Activated T-helper 1 cell treated with anti-CD3 and anti-CD28 coated beads, Interleukin-12 subunit alpha, Interleukin-12 subunit beta, Interleukin-2, Interleukin-4 antibody, amounts not matched to agents 30 ng/mL and 10 ng/mL and 1 ng/mL, durations not matched to agents 14 hours and 24 hours and 36 hours (primary cell): ENCODE measurements around the gene ABHD1. TPM values are rescaled to one million over a fixed set of nuclear protein-coding genes. Genes with fewer than 3 reads are reported as not detected.
A peak's percentile ranks its signal among the peaks of the same experiment; 100 is the strongest.

ENCODE experiments used
- DNase-seq: peaks from one replicate; pipeline ENCODE4 v3.0.0; 2021; ENCODE audit warnings: low spot score
- H3K27ac Mint-ChIP-seq: one replicate; pipeline ENCODE4 v1.8.0; 2021; ENCODE audit warnings: mild to moderate bottlenecking, mixed read lengths
- H3K27me3 Mint-ChIP-seq: one replicate; pipeline ENCODE4 v1.8.0; 2022; ENCODE audit warnings: mild to moderate bottlenecking, moderate library complexity, mixed read lengths; ENCODE audit not compliant: insufficient read depth
- H3K36me3 Mint-ChIP-seq: one replicate; pipeline ENCODE4 v1.8.0; 2021; ENCODE audit warnings: low read depth, mixed read lengths
- H3K4me1 Mint-ChIP-seq: one replicate; pipeline ENCODE4 v1.8.0; 2021; ENCODE audit warnings: low read depth, mixed read lengths
- H3K4me3 Mint-ChIP-seq: one replicate; pipeline ENCODE4 v1.8.0; 2021; ENCODE audit warnings: mild to moderate bottlenecking, moderate library complexity, mixed read lengths
- H3K9me3 Mint-ChIP-seq: one replicate; pipeline ENCODE4 v1.8.0; 2021; ENCODE audit warnings: mixed read lengths
- intact Hi-C: fragments of 100-400 bp; cut with micrococcal nuclease; formaldehyde crosslinking; loops from one replicate; pipeline ENCODE4 v1.15.1; 2024
- total RNA-seq: library from RNA; stranded (reverse); gene quantifications from 2 replicates; pipeline ENCODE4 v1.2.3, GENCODE V29; 2022

The ABHD1 gene
- total RNA-seq, 1 donor from 2014 or later = 0.34 TPM

GRCh38 chr2:27091746-27092695 is 31.6 kb upstream of the ABHD1 start:
- peaks cover 20% of the 10 kb centered on the region for H3K4me1 Mint-ChIP-seq
- no peak for DNase-seq
- no peaks in the 10 kb centered on the region for H3K27me3 Mint-ChIP-seq
- H3K36me3 Mint-ChIP-seq = no peaks in the 10 kb centered on the region
- H3K27ac Mint-ChIP-seq = no peak overlapping the region
- intact Hi-C loops = no loop called here
- H3K9me3 Mint-ChIP-seq = no peaks in the 10 kb centered on the region
- no peak overlapping the region for H3K4me3 Mint-ChIP-seq

- intact Hi-C loops = no loop called here
Observed at GRCh38 chr2:27092696-27093429, 30.8 kb upstream of the ABHD1 start.

GRCh38 chr2:27093430-27094352 is 29.9 kb upstream of the ABHD1 start:
- H3K9me3 Mint-ChIP-seq = no peaks in the 10 kb centered on the region
- H3K4me1 Mint-ChIP-seq = peaks cover 21% of the 10 kb centered on the region
- no peaks in the 10 kb centered on the region for H3K36me3 Mint-ChIP-seq
- H3K27ac Mint-ChIP-seq = no peak overlapping the region
- intact Hi-C loops = no loop called here
- DNase-seq = no peak
- no peak overlapping the region for H3K4me3 Mint-ChIP-seq
- no peaks in the 10 kb centered on the region for H3K27me3 Mint-ChIP-seq

More at GRCh38 chr2:27092696-27093429, 30.8 kb upstream of the ABHD1 start:
- Mint-ChIP-seq H3K27ac (no peak overlapping the region), H3K4me1 (peaks cover 21% of the 10 kb centered on the region), H3K4me3 (no peak overlapping the region), H3K9me3 (no peaks in the 10 kb centered on the region), H3K27me3 (no peaks in the 10 kb centered on the region), H3K36me3 (no peaks in the 10 kb centered on the region)
- no peak for DNase-seq

- intact Hi-C loops = no loop called here
- no peaks in the 10 kb centered on the region for H3K36me3 Mint-ChIP-seq
- no peak for DNase-seq
- H3K4me1 Mint-ChIP-seq = peaks cover 21% of the 10 kb centered on the region
- H3K9me3 Mint-ChIP-seq = no peaks in the 10 kb centered on the region
- H3K4me3 Mint-ChIP-seq = no peak overlapping the region
- no peak overlapping the region for H3K27ac Mint-ChIP-seq
- no peaks in the 10 kb centered on the region for H3K27me3 Mint-ChIP-seq
Observed at GRCh38 chr2:27094353-27094984, 29.1 kb upstream of the ABHD1 start.

- no peak for DNase-seq
Observed at GRCh38 chr2:27095427-27095744, 28.2 kb upstream of the ABHD1 start.

GRCh38 chr2:27095745-27096651 is 27.6 kb upstream of the ABHD1 start:
- no peaks in the 10 kb centered on the region for H3K9me3 Mint-ChIP-seq
- H3K36me3 Mint-ChIP-seq = no peaks in the 10 kb centered on the region

More at GRCh38 chr2:27095427-27095744, 28.2 kb upstream of the ABHD1 start:
- no peaks in the 10 kb centered on the region for H3K36me3 Mint-ChIP-seq
- peaks cover 16% of the 10 kb centered on the region for H3K4me1 Mint-ChIP-seq
- intact Hi-C loops = no loop called here
- no peak overlapping the region for H3K4me3 Mint-ChIP-seq
- no peak overlapping the region for H3K27ac Mint-ChIP-seq
- no peaks in the 10 kb centered on the region for H3K27me3 Mint-ChIP-seq
- no peaks in the 10 kb centered on the region for H3K9me3 Mint-ChIP-seq

GRCh38 chr2:27096748-27097297 is 26.8 kb upstream of the ABHD1 start:
- H3K36me3 Mint-ChIP-seq = no peaks in the 10 kb centered on the region
- no peak for DNase-seq
- no peak overlapping the region for H3K27ac Mint-ChIP-seq
- no peak overlapping the region for H3K4me3 Mint-ChIP-seq
- intact Hi-C loops = loop anchor here (1.0 kb wide), 2 partner anchors 10 to 16 kb away; no protein-coding TSS in a partner anchor
- no peaks in the 10 kb centered on the region for H3K9me3 Mint-ChIP-seq
- H3K4me1 Mint-ChIP-seq = peaks cover 16% of the 10 kb centered on the region
- H3K27me3 Mint-ChIP-seq = no peaks in the 10 kb centered on the region

More at GRCh38 chr2:27095745-27096651, 27.6 kb upstream of the ABHD1 start:
- Mint-ChIP-seq H3K4me3 (peak overlapping the region; percentile 37), H3K27ac (no peak overlapping the region), H3K4me1 (peaks cover 16% of the 10 kb centered on the region), H3K27me3 (no peaks in the 10 kb centered on the region)
- DNase-seq = peak; percentile 32
- intact Hi-C loops = loop anchor here (1.0 kb wide), 2 partner anchors 9 to 15 kb away; no protein-coding TSS in a partner anchor

GRCh38 chr2:27097341-27097740 is 26.3 kb upstream of the ABHD1 start:
- no peak for DNase-seq
- Mint-ChIP-seq H3K4me1 (peaks cover 16% of the 10 kb centered on the region), H3K9me3 (no peaks in the 10 kb centered on the region), H3K27ac (no peak overlapping the region), H3K27me3 (no peaks in the 10 kb centered on the region), H3K4me3 (no peak overlapping the region), H3K36me3 (no peaks in the 10 kb centered on the region)
- intact Hi-C loops = no loop called here

- Mint-ChIP-seq H3K27me3 (no peaks in the 10 kb centered on the region), H3K9me3 (no peaks in the 10 kb centered on the region), H3K27ac (no peak overlapping the region), H3K36me3 (no peaks in the 10 kb centered on the region), H3K4me1 (peaks cover 16% of the 10 kb centered on the region), H3K4me3 (no peak overlapping the region)
- no peak for DNase-seq
- intact Hi-C loops = no loop called here
Observed at GRCh38 chr2:27099334-27099955, 24.2 kb upstream of the ABHD1 start.

- no peaks in the 10 kb centered on the region for H3K36me3 Mint-ChIP-seq
- H3K27me3 Mint-ChIP-seq = peaks cover under 1% of the 10 kb centered on the region
- H3K27ac Mint-ChIP-seq = no peak overlapping the region
- H3K9me3 Mint-ChIP-seq = no peaks in the 10 kb centered on the region
- no peak overlapping the region for H3K4me3 Mint-ChIP-seq
- intact Hi-C loops = no loop called here
- DNase-seq = no peak
- H3K4me1 Mint-ChIP-seq = peaks cover 16% of the 10 kb centered on the region
Observed at GRCh38 chr2:27100036-27100435, 23.6 kb upstream of the ABHD1 start.

GRCh38 chr2:27102329-27102728 is 21.3 kb upstream of the ABHD1 start:
- Mint-ChIP-seq H3K9me3 (no peaks in the 10 kb centered on the region), H3K27me3 (peaks cover 2% of the 10 kb centered on the region), H3K36me3 (no peaks in the 10 kb centered on the region), H3K4me3 (no peak overlapping the region), H3K4me1 (no peaks in the 10 kb centered on the region), H3K27ac (no peak overlapping the region)
- intact Hi-C loops = no loop called here
- DNase-seq = no peak
